Measurements from ENCODE around the gene TMEM11.
"Not testable (repeated sequence)": the region's sequence is repeated elsewhere in the genome, so short reads cannot be mapped to it uniquely, and the experiment has no call there.

The TMEM11 gene

GRCh38 chr17:21242026-21242697 lies 28.2 kb upstream of the TMEM11 start:
- no peak for DNase-seq

GRCh38 chr17:21241564-21241963 lies 27.6 kb upstream of the TMEM11 start:
- no peak for DNase-seq

GRCh38 chr17:21240369-21241055 lies 26.6 kb upstream of the TMEM11 start:
- no peak for DNase-seq

GRCh38 chr17:21239680-21240368 lies 25.9 kb upstream of the TMEM11 start:
- DNase-seq, result no peak

- no peak for DNase-seq
Measured at GRCh38 chr17:21235921-21236320, 22.0 kb upstream of the TMEM11 start.

GRCh38 chr17:21233581-21234347 lies 19.8 kb upstream of the TMEM11 start:
- DNase-seq, result no peak

GRCh38 chr17:21232033-21232749 lies 18.2 kb upstream of the TMEM11 start:
- DNase-seq, result no peak

GRCh38 chr17:21231533-21231932 lies 17.6 kb upstream of the TMEM11 start:
- DNase-seq, result no peak

- no peak for DNase-seq
Measured at GRCh38 chr17:21228845-21229244, 14.9 kb upstream of the TMEM11 start.

- DNase-seq, result no peak
Measured at GRCh38 chr17:21228111-21228510, 14.2 kb upstream of the TMEM11 start.

- not testable (repeated sequence) for DNase-seq
Measured at GRCh38 chr17:21227277-21227676, 13.3 kb upstream of the TMEM11 start.

- DNase-seq, result no peak
Measured at GRCh38 chr17:21223086-21223485, 9.1 kb upstream of the TMEM11 start.

- no peak for DNase-seq
Measured at GRCh38 chr17:21218831-21219380, 4.9 kb upstream of the TMEM11 start.

- DNase-seq, result no peak
Measured at GRCh38 chr17:21218101-21218500, 4.1 kb upstream of the TMEM11 start.

GRCh38 chr17:21217346-21217745 lies 3.4 kb upstream of the TMEM11 start:
- DNase-seq, result no peak

- no peak for DNase-seq
Measured at GRCh38 chr17:21215935-21216334, 2.0 kb upstream of the TMEM11 start.

- no peak for DNase-seq
Measured at GRCh38 chr17:21214777-21215541, 998 bp upstream of the TMEM11 start.

GRCh38 chr17:21213638-21214014 lies 335 bp downstream of the TMEM11 start:
- DNase-seq, result no peak

GRCh38 chr17:21212826-21213637 lies 929 bp downstream of the TMEM11 start:
- no peak for DNase-seq

- no peak for DNase-seq
Measured at GRCh38 chr17:21211825-21212479, 2.0 kb downstream of the TMEM11 start.

All from NCI-H2081 (cell line).